HG03280 (cell line): ENCODE results near the gene NUMB.
"Not testable (repeated sequence)": the region's sequence is repeated elsewhere in the genome, so short reads cannot be mapped to it uniquely, and the experiment has no call there.

Experiments
- ATAC-seq: cut with Tn5 transposase; IDR thresholded peaks from one replicate; pipeline ENCODE4 v1.9.1; 2021; ENCODE audit warnings: mild to moderate bottlenecking, moderate library complexity; ENCODE audit not compliant: unreplicated experiment

NUMB gene

GRCh38 chr14:73368616-73369015 lies 89.7 kb downstream of the NUMB start:
- ATAC-seq: no peak

DNA sequence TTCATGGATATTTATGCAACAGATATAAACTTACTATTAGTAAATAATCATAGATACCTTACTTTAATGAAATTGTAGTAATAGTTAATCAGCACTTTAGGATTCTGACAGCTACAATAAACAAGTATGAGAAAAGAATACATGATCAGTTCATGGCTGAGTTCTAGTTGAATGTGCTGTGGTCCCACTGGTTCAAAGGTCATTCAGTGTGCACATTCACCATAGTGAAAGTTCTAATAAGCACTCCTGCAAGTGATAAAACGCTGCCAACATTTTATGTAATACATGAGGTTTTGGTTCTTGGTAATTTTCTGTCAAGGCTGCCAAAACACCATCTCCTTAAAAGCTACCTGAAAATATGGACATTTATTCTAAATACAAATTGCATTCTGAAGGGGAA lies 92.6 kb downstream of the NUMB start:
- ATAC-seq: no peak

DNA sequence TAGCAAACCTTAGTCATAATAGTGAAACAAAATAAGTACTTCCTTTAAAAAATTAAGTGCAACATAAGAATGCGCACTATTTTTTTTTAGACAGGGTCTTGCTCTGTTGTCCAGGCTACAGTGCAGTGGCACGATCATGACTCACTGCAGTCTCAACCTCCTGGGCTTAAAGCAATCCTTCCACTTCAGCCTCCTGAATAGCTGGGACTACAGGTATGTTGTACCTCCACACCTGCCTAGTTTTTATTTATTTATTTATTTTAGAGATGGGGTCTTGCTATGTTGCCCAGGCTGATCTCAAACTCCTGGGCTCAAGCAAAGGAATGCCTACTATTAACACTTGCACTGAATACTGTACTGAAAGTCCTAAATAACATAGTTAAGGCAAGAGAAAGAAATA lies 93.8 kb downstream of the NUMB start:
- no peak for ATAC-seq

- no peak for ATAC-seq
These were observed 98.9 kb downstream of the NUMB start for GRCh38 chr14:73359445-73359844.

GRCh38 chr14:73358187-73358586 lies 100.2 kb downstream of the NUMB start:
- no peak for ATAC-seq

- ATAC-seq: not testable (repeated sequence)
These were observed 109.3 kb downstream of the NUMB start for GRCh38 chr14:73349091-73349490.

GRCh38 chr14:73344319-73344718 lies 114.0 kb downstream of the NUMB start:
- ATAC-seq: no peak

GRCh38 chr14:73342670-73343069 lies 115.7 kb downstream of the NUMB start:
- ATAC-seq: no peak

GRCh38 chr14:73339846-73340595 lies 118.3 kb downstream of the NUMB start:
- no peak for ATAC-seq

DNA sequence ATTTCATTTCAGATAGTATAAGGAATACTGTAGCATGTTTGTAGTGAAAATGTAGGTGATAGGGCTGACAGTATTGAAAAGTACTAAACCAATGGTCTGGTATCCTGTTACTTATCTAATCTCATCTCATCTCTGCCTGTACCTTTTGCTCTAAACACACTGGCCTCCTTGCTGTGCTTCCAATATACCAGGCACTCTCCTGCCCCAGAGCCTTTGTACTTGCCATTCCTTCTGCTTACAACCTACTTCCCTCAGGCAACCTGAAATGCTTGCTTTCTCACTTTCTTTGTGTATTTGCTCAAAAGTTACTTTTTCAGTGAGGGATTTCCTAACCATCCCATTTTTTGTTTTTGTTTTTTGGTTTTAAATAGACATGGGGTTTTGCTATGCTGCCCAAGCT lies 119.1 kb downstream of the NUMB start:
- ATAC-seq: no peak

DNA sequence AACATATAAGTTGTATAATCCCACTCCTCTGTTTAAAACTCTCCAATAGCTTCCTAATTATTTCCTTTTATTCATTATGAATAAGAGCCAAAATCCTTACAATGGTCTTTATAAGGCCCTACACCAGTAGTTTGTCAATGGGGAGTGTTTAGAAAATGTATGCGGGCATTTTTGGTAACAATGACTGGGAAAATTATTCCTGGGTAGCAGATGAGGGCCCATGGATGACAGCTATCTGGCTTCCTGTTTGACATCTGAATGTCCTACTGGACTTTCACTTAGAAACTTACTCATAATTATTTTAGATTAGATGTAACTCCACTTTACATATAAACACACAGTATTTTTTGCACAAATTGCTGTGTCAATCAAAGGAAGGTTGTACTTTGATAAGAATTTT lies 119.8 kb downstream of the NUMB start:
- no peak for ATAC-seq

GRCh38 chr14:73333031-73333430 lies 125.3 kb downstream of the NUMB start:
- ATAC-seq: no peak

DNA sequence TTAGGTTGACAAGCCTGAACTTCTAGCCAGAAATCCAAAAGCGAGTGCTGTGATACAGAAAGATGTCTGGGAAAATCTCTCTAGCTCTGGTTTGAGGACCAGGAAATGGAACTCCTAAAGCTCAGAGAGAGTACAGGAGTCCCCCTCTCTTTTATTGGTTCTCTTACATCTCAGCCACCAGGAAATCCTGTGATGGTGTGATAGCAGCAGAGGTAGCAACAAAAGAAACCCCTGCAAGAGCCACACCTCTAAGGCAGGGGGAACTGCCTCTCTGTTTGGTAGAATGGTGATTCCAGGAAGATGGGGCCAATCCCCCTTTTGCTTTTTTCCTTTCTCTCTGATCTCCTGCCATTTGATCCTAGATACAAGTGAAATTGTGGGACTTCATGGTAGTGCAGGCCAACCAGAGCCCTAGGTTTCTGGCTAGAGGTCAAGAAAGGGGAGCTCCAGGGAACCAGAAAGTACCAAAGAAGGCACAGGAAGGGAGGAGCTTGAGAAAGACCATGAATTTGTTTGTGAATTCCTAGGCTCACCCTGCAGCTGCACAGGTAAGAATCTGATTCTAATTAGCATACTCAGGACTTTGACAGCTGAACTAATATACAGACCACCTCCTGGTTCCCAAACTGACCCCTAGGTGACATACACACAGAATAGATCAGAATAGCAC lies 132.6 kb downstream of the NUMB start:
- no peak for ATAC-seq

- no peak for ATAC-seq
These were observed 133.3 kb downstream of the NUMB start for GRCh38 chr14:73325063-73325462.

GRCh38 chr14:73324533-73324932 lies 133.8 kb downstream of the NUMB start:
- ATAC-seq: no peak

GRCh38 chr14:73323896-73324399 lies 134.4 kb downstream of the NUMB start:
- ATAC-seq: no peak

- ATAC-seq: no peak
These were observed 145.2 kb downstream of the NUMB start for GRCh38 chr14:73313151-73313550.

- ATAC-seq: no peak
These were observed 145.7 kb downstream of the NUMB start for GRCh38 chr14:73312687-73313086.

- ATAC-seq: no peak
These were observed 146.7 kb downstream of the NUMB start for GRCh38 chr14:73311708-73312030.

- not testable (repeated sequence) for ATAC-seq
These were observed 149.1 kb downstream of the NUMB start for GRCh38 chr14:73309207-73309606.

DNA sequence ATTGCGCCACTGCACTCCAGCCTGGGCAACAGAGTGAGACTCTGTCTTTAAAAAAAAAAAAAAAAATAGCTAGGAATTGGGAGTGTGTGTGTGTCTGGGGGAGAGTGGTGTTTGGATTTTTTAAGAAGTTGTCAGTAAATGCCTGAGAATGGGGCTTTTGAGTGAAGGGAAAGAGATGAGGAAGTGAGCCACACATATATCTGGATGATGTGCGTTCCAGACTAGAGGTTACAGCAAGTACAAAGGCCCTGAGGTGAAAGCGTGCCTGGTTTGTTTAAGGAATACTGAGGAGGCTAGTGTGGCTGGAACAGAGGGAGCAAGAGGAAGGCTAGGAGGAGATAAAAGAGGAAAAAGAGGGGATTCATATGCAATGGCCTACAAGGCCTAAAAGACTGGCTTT lies 151.1 kb downstream of the NUMB start:
- ATAC-seq: no peak

DNA sequence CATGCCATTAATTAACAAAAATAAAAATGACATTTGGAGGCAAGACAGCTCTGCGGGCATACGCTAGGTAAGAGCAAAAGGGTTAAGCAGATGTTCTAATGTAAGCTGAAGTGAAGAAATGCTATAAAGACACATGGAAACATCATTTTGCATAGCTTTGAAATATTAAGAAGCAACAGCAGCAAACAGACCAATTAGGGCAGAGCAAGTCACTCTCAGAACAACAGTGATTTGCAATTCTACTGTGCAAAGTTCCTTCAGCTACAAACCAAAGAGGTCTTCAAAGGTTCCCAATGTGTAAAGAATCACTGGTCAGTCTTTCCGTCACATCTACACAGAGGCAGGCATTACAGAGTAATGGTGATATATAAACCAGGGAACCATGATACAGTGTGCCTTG lies 152.8 kb downstream of the NUMB start:
- ATAC-seq: no peak
